Breast epithelium (tissue), 3 donors: ENCODE measurements around the gene PLOD3.

Experiments used
- CTCF ChIP-seq, 3 donors: fragments of 450-650 bp; IDR thresholded peaks; one replicate each; pipeline ENCODE4 v1.5.1; 2016 to 2017; ENCODE audit warnings: antibody characterized with exemption in 3 of 3, mild to moderate bottlenecking in 3 of 3, moderate library complexity in 3 of 3
- POLR2A ChIP-seq: fragments of 450-650 bp; IDR thresholded peaks from one replicate; pipeline ENCODE4 v1.6.1; 2016; ENCODE audit warnings: antibody characterized with exemption, mild to moderate bottlenecking, moderate library complexity

- no peak for TF ChIP-seq POLR2A
- no peak for TF ChIP-seq CTCF (IDR thresholded peaks at IDR 0.05)
These were observed 32.0 kb downstream of the PLOD3 start for GRCh38 chr7:101185258-101185839.
